K562 (cell line): ENCODE data around the gene STEAP3. TPM values are rescaled to one million over a fixed set of nuclear protein-coding genes. Genes with fewer than 3 reads are reported as not detected.

Experiments used
- ZNF561 ChIP-seq: fragments of 450-650 bp; formaldehyde crosslinking; conservative IDR thresholded peaks from 2 replicates; pipeline ENCODE4 v1.4.0; 2020; ENCODE audit warnings: mild to moderate bottlenecking, moderate library complexity
- polyA plus RNA-seq, 8 experiments: library from polyadenylated mRNA; depleted of rRNA in 4 of 8; stranded (reverse) in 5 of 8; unstranded in 3 of 8; fragments of >200 nt; fragmentation: Nextera tagmentation in 2 of 8; fragmentation: Illumina TruSeq in 1 of 8; extraction: Ambion mirVana in 2 of 8; extraction: Trizol in 1 of 8; gene quantifications; 2 replicates each; pipeline versions ENCODE4 v1.2.1 to v1.2.3, GENCODE V29; 2011 to 2014; ENCODE audit warnings: inconsistent platforms in 1 of 8, missing spikeins in 1 of 8
- total RNA-seq, 7 experiments: library from RNA; depleted of rRNA in 6 of 7; stranded (reverse); fragments of >200 nt in 6 of 7; fragmentation: Illumina TruSeq in 2 of 7; extraction: Trizol in 2 of 7; gene quantifications; 2 replicates each; pipeline versions ENCODE4 v1.2.1 to v1.2.3, GENCODE V29; 2011 to 2021; ENCODE audit warnings: low replicate concordance in 1 of 7
- TF ChIP-seq, protein P1 (sequence below), 2 experiments: fragments of 450-650 bp; IDR thresholded peaks; 2 replicates each; pipeline ENCODE4 v1.6.1; 2016; ENCODE audit warnings: mild to moderate bottlenecking in 2 of 2, borderline replicate concordance in 1 of 2, low read depth in 1 of 2, moderate library complexity in 1 of 2

STEAP3 gene
- total and polyA plus RNA-seq, 9 of the 15 experiments (the other 6 are each of a cell fraction or from before 2014, with no cell fraction given) = 1.8 to 31.6 (median 9.0) TPM

- TF ChIP-seq, protein P1, sequence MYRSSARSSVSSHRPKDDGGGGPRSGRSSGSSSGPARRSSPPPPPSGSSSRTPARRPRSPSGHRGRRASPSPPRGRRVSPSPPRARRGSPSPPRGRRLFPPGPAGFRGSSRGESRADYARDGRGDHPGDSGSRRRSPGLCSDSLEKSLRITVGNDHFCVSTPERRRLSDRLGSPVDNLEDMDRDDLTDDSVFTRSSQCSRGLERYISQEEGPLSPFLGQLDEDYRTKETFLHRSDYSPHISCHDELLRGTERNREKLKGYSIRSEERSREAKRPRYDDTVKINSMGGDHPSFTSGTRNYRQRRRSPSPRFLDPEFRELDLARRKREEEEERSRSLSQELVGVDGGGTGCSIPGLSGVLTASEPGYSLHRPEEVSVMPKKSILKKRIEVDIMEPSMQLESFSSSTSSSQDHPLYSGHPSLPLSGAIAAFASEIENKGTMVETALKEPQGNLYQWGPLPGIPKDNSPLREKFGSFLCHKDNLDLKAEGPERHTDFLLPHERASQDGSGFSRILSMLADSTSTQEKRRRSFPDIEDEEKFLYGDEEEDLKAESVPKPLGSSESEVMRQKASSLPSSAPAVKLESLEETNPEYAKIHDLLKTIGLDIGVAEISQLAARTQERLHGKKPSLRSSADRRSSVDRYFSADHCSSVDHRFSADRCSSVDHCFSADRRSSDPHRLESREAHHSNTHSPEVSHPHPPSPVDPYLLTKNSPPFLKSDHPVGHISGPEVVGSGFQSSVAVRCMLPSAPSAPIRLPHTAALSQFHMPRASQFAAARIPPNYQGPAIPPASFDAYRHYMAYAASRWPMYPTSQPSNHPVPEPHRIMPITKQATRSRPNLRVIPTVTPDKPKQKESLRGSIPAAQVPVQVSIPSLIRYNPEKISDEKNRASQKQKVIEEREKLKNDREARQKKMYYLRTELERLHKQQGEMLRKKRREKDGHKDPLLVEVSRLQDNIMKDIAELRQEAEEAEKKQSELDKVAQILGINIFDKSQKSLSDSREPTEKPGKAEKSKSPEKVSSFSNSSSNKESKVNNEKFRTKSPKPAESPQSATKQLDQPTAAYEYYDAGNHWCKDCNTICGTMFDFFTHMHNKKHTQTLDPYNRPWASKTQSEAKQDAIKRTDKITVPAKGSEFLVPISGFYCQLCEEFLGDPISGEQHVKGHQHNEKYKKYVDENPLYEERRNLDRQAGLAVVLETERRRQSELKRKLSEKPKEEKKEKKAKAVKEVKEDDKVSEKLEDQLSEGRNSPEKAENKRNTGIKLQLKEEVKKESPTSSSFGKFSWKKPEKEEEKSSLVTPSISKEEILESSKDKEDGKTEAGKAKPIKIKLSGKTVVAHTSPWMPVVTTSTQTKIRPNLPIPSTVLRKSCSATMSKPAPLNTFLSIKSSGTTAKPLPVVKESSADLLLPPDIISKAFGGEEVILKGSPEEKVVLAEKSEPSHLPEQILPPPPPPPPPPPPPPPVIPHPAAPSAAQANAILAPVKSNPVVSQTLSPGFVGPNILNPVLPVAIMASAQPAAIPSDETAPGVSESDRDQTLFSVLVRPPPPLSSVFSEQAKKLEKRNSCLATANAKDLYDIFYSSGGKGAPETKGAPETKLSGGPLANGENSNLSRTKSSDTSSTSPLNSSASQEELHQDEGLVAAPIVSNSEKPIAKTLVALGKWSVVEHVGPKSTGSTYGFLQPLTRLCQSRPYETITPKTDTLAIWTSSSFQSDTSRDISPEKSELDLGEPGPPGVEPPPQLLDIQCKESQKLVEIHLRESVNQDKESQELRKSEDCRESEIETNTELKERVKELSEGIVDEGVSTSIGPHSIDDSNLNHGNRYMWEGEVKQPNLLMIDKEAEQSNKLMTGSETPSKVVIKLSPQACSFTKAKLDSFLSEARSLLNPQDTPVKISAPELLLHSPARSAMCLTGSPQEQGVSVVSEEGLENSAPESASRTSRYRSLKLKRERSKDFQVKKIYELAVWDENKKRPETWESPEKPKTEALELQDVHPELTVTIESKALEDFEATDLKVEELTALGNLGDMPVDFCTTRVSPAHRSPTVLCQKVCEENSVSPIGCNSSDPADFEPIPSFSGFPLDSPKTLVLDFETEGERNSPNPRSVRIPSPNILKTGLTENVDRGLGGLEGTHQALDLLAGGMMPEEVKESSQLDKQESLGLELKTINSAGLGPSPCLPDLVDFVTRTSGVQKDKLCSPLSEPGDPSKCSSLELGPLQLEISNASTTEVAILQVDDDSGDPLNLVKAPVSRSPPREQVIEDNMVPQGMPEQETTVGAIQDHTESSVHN (IDR thresholded peaks at IDR 0.05; ENCODE audit: borderline replicate concordance in 1 of 2, low read depth in 1 of 2) = no peak
- TF ChIP-seq ZNF561 (CRISPR knock-in tag) = no peak
These were observed 70.3 kb downstream of the STEAP3 start (continued) for GRCh38 chr2:119293900-119294299.
